SK-N-SH (cell line): ENCODE data around the gene ZNF442. TPM values are rescaled to one million over a fixed set of nuclear protein-coding genes. Genes with fewer than 3 reads are reported as not detected.

Source experiments
- CTCF ChIA-PET: fragments of 300-600, 350-600 bp; formaldehyde crosslinking; extraction: SDS; loops from one replicate; lab custom pipeline; 2021; lab: Yijun Ruan, JAX
- POLR2A ChIA-PET: fragments of 350-600 bp; sonication (Branson Sonifier 250); formaldehyde crosslinking; extraction: SDS; loops from one replicate; lab custom pipeline; 2020; ENCODE audit warnings: antibody characterized with exemption, inconsistent platforms; lab: Yijun Ruan, JAX
- DNase-seq: peaks from one replicate; pipeline ENCODE4 v3.0.0; 2012
- H2AFZ ChIP-seq: fragments of 200-600 bp; sonication (generic); 2 replicates; pipeline ENCODE4 v1.8.1; 2016; ENCODE audit warnings: antibody characterized with exemption, mild to moderate bottlenecking, low read depth
- H3F3A ChIP-seq: fragments of 200-600 bp; sonication (generic); replicated peaks from 2 replicates; pipeline ENCODE3; 2016; ENCODE audit warnings: antibody characterized with exemption, mild to moderate bottlenecking; ENCODE audit not compliant: insufficient read depth
- H3K27ac ChIP-seq, 2 experiments: fragments of 200-500 bp in 1 of 2; fragments of 200-600 bp in 1 of 2; sonication (Bioruptor generic) in 1 of 2; sonication (generic), shearing (Covaris generic) in 1 of 2; 2 replicates each; pipeline versions ENCODE4 v1.5.1 to v1.6.1; 2014 to 2016; ENCODE audit warnings: low read depth in 2 of 2, inconsistent platforms in 1 of 2, low read length in 1 of 2, mild to moderate bottlenecking in 1 of 2, mixed read lengths in 1 of 2
- H3K27me3 ChIP-seq: fragments of 200-600 bp; sonication (generic), shearing (Covaris generic); 2 replicates; pipeline ENCODE4 v1.6.1; 2016; ENCODE audit warnings: mixed run types; ENCODE audit not compliant: insufficient read depth
- H3K36me3 ChIP-seq, 2 experiments: fragments of 200-500 bp in 1 of 2; fragments of 200-600 bp in 1 of 2; sonication (Bioruptor generic) in 1 of 2; sonication (generic) in 1 of 2; replicated peaks in 1 of 2; 2 replicates each; pipeline versions ENCODE3 to v1.5.1; 2014 to 2016; ENCODE audit warnings: low read length in 1 of 2, mild to moderate bottlenecking in 1 of 2; ENCODE audit not compliant: insufficient read depth in 2 of 2, control insufficient read depth in 1 of 2
- H3K4me1 ChIP-seq, 2 experiments: fragments of 200-500 bp in 1 of 2; fragments of 200-600 bp in 1 of 2; sonication (Bioruptor generic) in 1 of 2; sonication (generic), shearing (Covaris generic) in 1 of 2; 2 replicates each; pipeline versions ENCODE4 v1.5.1 to v1.6.1; 2014 to 2016; ENCODE audit warnings: low read depth in 1 of 2, low read length in 1 of 2, mixed run types in 1 of 2; ENCODE audit not compliant: insufficient read depth in 2 of 2, control insufficient read depth in 1 of 2
- H3K4me2 ChIP-seq: fragments of 200-600 bp; sonication (generic), shearing (Covaris generic); 2 replicates; pipeline ENCODE4 v1.6.1; 2017; ENCODE audit warnings: mixed run types
- H3K4me3 ChIP-seq, 2 experiments: fragments of 200-500 bp in 1 of 2; fragments of 200-600 bp in 1 of 2; sonication (Bioruptor generic) in 1 of 2; sonication (generic), shearing (Covaris generic) in 1 of 2; 2 replicates each; pipeline versions ENCODE4 v1.5.1 to v1.8.1; 2014 to 2016; ENCODE audit warnings: low read depth in 2 of 2, inconsistent platforms in 1 of 2, low read length in 1 of 2, mild to moderate bottlenecking in 1 of 2, mixed read lengths in 1 of 2, moderate library complexity in 1 of 2
- H3K79me2 ChIP-seq: fragments of 200-600 bp; sonication (generic); 2 replicates; pipeline ENCODE4 v1.8.1; 2017; ENCODE audit warnings: mild to moderate bottlenecking; ENCODE audit not compliant: insufficient read depth
- H3K9ac ChIP-seq: fragments of 200-600 bp; sonication (generic); 2 replicates; pipeline ENCODE4 v1.6.1; 2017; ENCODE audit warnings: mixed run types
- H3K9me2 ChIP-seq: fragments of 200-600 bp; sonication (generic); 2 replicates; pipeline ENCODE4 v1.6.1; 2017; ENCODE audit warnings: mixed run types
- H3K9me3 ChIP-seq: fragments of 200-600 bp; sonication (generic); 2 replicates; pipeline ENCODE4 v1.6.1; 2017; ENCODE audit warnings: mixed run types, mild to moderate bottlenecking, moderate library complexity
- H4K20me1 ChIP-seq: fragments of 200-600 bp; sonication (generic); 2 replicates; pipeline ENCODE4 v1.6.1; 2017; ENCODE audit warnings: mild to moderate bottlenecking, mixed run types; ENCODE audit not compliant: insufficient read depth
- CHD2 ChIP-seq: fragments of 150-350 bp; IDR thresholded peaks from 2 replicates; pipeline ENCODE4 v1.6.1; 2018; ENCODE audit warnings: low read length; ENCODE audit not compliant: partially characterized antibody
- EP300 ChIP-seq, 2 experiments: IDR thresholded peaks; 2 replicates each; pipeline versions ENCODE4 v1.4.0 to v1.6.1; 2012; ENCODE audit warnings: borderline replicate concordance in 1 of 2, low read depth in 1 of 2, low read length in 1 of 2
- FOXM1 ChIP-seq: IDR thresholded peaks from 2 replicates; pipeline ENCODE4 v1.4.0; 2012; ENCODE audit warnings: low read depth, mild to moderate bottlenecking
- GATA2 ChIP-seq: sonication (generic); formaldehyde crosslinking; IDR thresholded peaks from 2 replicates; pipeline ENCODE4 v1.5.0; 2020; ENCODE audit warnings: mild to moderate bottlenecking, missing genetic modification reagents
- IRF3 ChIP-seq: fragments of 150-350 bp; IDR thresholded peaks from 2 replicates; pipeline ENCODE4 v1.6.1; 2016; ENCODE audit warnings: mild to moderate bottlenecking, low read depth, low read length
- MAX ChIP-seq: IDR thresholded peaks from 2 replicates; pipeline ENCODE4 v1.4.0; 2012; ENCODE audit warnings: low read depth
- MEF2A ChIP-seq: IDR thresholded peaks from 2 replicates; pipeline ENCODE4 v1.4.0; 2012; ENCODE audit warnings: low read depth, borderline replicate concordance
- PBX3 ChIP-seq: IDR thresholded peaks from 2 replicates; pipeline ENCODE4; 2012
- POLR2AphosphoS5 ChIP-seq: IDR thresholded peaks from 2 replicates; pipeline ENCODE4 v1.6.1; 2012; ENCODE audit warnings: low read depth, low read length
- RFX5 ChIP-seq: IDR thresholded peaks from 2 replicates; pipeline ENCODE4 v1.6.1; 2012; ENCODE audit warnings: mild to moderate bottlenecking, improper control_type of control experiment, low read length
- SIN3A ChIP-seq: IDR thresholded peaks from 2 replicates; pipeline ENCODE4 v1.6.1; 2012; ENCODE audit warnings: low read depth, mild to moderate bottlenecking, low read length, moderate library complexity, borderline replicate concordance
- TAF1 ChIP-seq: IDR thresholded peaks from 2 replicates; pipeline ENCODE4 v1.6.1; 2012; ENCODE audit warnings: low read depth, mild to moderate bottlenecking, low read length, moderate library complexity, borderline replicate concordance
- USF1 ChIP-seq: IDR thresholded peaks from 2 replicates; pipeline ENCODE4 v1.4.0; 2012; ENCODE audit warnings: low read depth, borderline replicate concordance
- USF2 ChIP-seq: fragments of 150-350 bp; IDR thresholded peaks from 2 replicates; pipeline ENCODE4 v1.6.1; 2017; ENCODE audit warnings: antibody characterized with exemption, low read length, low read depth, borderline replicate concordance
- YY1 ChIP-seq: IDR thresholded peaks from 2 replicates; pipeline ENCODE4 v1.4.0; 2012; ENCODE audit warnings: low read depth, mild to moderate bottlenecking
- ZBTB33 ChIP-seq: IDR thresholded peaks from 2 replicates; pipeline ENCODE4 v1.4.0; 2012; ENCODE audit warnings: low read depth, borderline replicate concordance
- WGBS: methylation state at CpG from one replicate; pipeline ENCODE4 v1.1.6; 2017; ENCODE audit warnings: low lambda C conversion rate; 5-methylcytosine and 5-hydroxymethylcytosine counted together
- polyA plus RNA-seq, 3 experiments: library from polyadenylated mRNA; depleted of rRNA; stranded (reverse); fragments of >200 nt; gene quantifications; 2 replicates each; pipeline ENCODE4 v1.2.3, GENCODE V29; 2012

Gene ZNF442
- polyA plus RNA-seq, 1 of the 3 experiments (the other 2 are of a cell fraction): 0.43 TPM

- DNase-seq: no peak
- no peaks in the 10 kb centered on the region for H3K4me1 ChIP-seq
- H3K27me3 ChIP-seq: no peaks in the 10 kb centered on the region
- H3K9ac ChIP-seq: no peak overlapping the region
- no peaks in the 10 kb centered on the region for H3K9me2 ChIP-seq
- no peaks in the 10 kb centered on the region for H3F3A ChIP-seq
- no peaks in the 10 kb centered on the region for H3K36me3 ChIP-seq
- WGBS: 78% methylated on average over 2 of the region's 2 CpGs
- H4K20me1 ChIP-seq: no peaks in the 10 kb centered on the region
- POLR2A ChIA-PET: interaction anchor here (0.6 kb wide), 1 partner anchor 64 kb away, joined by 3 read pairs; no protein-coding TSS in a partner anchor
- no peak overlapping the region for H3K27ac ChIP-seq
- no peak for TF ChIP-seq IRF3
- TF ChIP-seq MEF2A: no peak
- no peak for TF ChIP-seq USF1
- TF ChIP-seq YY1: no peak
- CTCF ChIA-PET: no interaction called here
- no peak overlapping the region for H2AFZ ChIP-seq
- no peak overlapping the region for H3K4me3 ChIP-seq
- no peaks in the 10 kb centered on the region for H3K79me2 ChIP-seq
- no peak overlapping the region for H3K4me2 ChIP-seq
- no peaks in the 10 kb centered on the region for H3K9me3 ChIP-seq
These were observed 46.4 kb upstream of the ZNF442 start for GRCh38 chr19:12411893-12412292.

GRCh38 chr19:12400633-12401502, 35.4 kb upstream of the ZNF442 start, which contains the start of gene ZNF799:
Gene ZNF799 (minus strand): TSS chr19:12401271. CDS start chr19:12401070, 201 bp downstream.
- Histone ChIP-seq H3K27me3 (no peaks in the 10 kb centered on the region), H2AFZ (peak within 1 kb of the TSS; percentile 87), H3K9me3 (no peaks in the 10 kb centered on the region), H3K79me2 (0 out of 2 replicates have a peak, but pooled peaks cover 7% of the 10 kb centered on the region), H3K27ac (peak within 1 kb of the TSS; percentile 60 to 64), H3K4me3 (peak within 1 kb of the TSS; percentile 65 to 92), H3K36me3 (no peaks in the 10 kb centered on the region), H4K20me1 (no peaks in the 10 kb centered on the region), H3K9me2 (no peaks in the 10 kb centered on the region), H3F3A (peaks cover 5% of the 10 kb centered on the region), H3K9ac (peak within 1 kb of the TSS; percentile 72), H3K4me1 (peaks cover 3% of the 10 kb centered on the region in 2 experiments; a peak in 1 of 4 replicates), H3K4me2 (peak within 1 kb of the TSS; percentile 92)
- CTCF ChIA-PET: interaction anchor here (1.0 kb wide), 1 partner anchor 36 kb away, joined by 3 read pairs; the partner anchor contains the start of gene ZNF442
- DNase-seq: peak; percentile 85
- POLR2A ChIA-PET: interaction anchor here (0.6 to 0.9 kb wide), 3 partner anchors 35 to 260 kb away, joined by 3 to 4 read pairs (median 4); partner anchors contain the start of genes ZNF20 and ZNF442
- 1% methylated on average over 19 of the region's 71 CpGs for WGBS
- peak; percentile 67 for TF ChIP-seq CHD2
- TF ChIP-seq MAX: peak; percentile 64; the same call in 1 of the 2 replicates
- peak; percentile 99 for TF ChIP-seq PBX3
- TF ChIP-seq POLR2AphosphoS5: peak; percentile 51
- TF ChIP-seq SIN3A: 0 out of 2 replicates have a peak, but pooled peaks have one; percentile 56
- TF ChIP-seq FOXM1: no peak
- TF ChIP-seq EP300 (IDR thresholded peaks at IDR 0.05; ENCODE audit: borderline replicate concordance in 1 of 2, low read depth in 1 of 2, low read length in 1 of 2): no peak
- no peak for TF ChIP-seq ZBTB33
- peak; percentile 50; the same call in 1 of the 2 replicates for TF ChIP-seq IRF3
- no peak for TF ChIP-seq GATA2 (CRISPR knock-in tag)
- TF ChIP-seq TAF1: 0 out of 2 replicates have a peak, but pooled peaks have one; percentile 18
- TF ChIP-seq USF2: no peak; the same call in 1 of the 2 replicates
- TF ChIP-seq YY1: no peak
- TF ChIP-seq RFX5: no peak
